G401 (cell line): Measurements from ENCODE around the gene PPP2R2C. TPM values are rescaled to one million over a fixed set of nuclear protein-coding genes. Genes with fewer than 3 reads are reported as not detected.

Source experiments
- DNase-seq: peaks from one replicate; pipeline ENCODE4 v3.0.0-alpha.2; 2015; ENCODE audit warnings: low spot score
- in situ Hi-C: cut with HindIII; loops from 2 replicates; pipeline ENCODE4 v1.10.0; 2016; ENCODE audit warnings: low sequenced_read_pairs, mixed read lengths
- total RNA-seq: library from RNA; depleted of rRNA; stranded (reverse); fragments of >200 nt; shearing (Covaris generic); gene quantifications from 2 replicates; pipeline ENCODE4 v1.2.3, GENCODE V29; 2014

The PPP2R2C gene
- total RNA-seq, 1 experiment from 2014 or later, result 3.3 TPM

DNA sequence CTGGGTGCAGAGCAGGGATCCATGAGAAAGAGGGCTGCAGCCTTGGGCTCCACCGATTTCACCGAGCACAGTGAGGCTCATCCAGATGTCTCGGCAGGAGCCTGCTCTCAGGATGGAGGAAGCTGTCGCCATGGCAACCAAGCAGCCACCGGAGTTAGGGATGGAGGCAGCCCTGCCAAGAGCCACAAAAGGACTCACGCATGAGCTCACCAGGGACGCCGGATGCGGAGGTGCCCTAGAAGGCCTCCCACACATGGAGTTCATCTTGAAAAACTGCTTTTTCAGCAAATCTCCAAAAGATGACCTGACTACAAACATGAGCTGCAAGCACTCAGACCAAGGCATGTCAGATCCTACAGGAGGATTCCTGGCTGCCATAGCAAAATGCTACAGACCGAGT, 112.0 kb downstream of the PPP2R2C start:
- peak; percentile 91 for DNase-seq
- in situ Hi-C loops, result no loop called here

DNA sequence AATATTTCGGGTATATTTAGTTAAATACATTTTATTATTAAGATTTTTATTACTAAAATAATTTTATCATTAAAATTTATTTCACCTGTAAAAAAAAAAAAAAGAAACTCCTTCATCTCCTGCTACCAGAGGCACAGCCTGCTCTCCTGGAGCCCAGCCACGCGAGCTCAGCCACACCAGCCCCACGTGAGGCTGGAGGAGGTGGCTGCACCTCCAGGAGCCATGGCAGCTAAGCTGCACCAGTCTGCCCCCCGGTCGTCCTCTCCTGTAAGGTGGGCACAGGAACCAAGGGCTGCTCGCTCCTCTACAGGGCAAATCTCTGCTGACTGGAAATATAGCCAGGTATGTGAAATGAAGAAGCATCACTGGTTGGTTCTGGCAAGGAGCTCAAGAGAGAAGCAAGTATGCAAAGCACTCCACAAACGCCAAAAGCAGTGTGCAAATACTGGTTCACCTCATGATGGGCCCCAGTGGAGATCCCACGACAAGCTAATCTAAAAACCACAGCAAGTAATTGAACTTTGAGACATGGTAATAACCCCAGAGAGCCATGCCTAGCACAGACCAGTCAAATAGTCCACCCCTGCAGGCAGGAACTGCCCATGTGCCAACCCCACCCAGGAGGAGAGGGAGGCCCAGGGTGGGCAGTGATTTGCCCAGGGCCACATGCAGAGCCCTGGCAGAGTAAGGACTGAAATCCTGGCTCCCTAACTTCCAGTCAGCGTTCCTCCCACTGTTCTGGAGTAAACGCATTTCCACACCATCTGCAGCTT, 112.7 kb downstream of the PPP2R2C start:
- in situ Hi-C loops, result no loop called here
- DNase-seq, result peak; percentile 56

DNA sequence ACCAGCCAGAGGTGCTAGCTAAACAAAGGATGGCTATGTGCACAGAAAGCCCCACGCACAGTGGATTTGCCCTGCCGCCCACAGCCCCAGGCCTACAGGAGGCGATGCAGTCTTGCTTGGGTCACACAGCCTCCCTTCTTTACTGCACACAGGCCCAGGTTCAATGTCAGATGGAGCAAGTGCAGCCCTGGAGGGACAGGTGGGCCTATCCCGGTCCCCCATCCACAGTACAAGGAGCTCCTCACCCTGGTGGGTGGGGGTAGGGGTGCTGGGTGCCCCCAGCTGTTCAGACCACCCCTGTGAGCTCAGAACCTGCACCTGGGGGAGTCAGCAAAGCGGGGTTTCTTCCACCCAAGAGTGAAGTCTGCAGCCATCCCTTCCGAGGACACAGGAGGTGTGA, 114.9 kb downstream of the PPP2R2C start:
- in situ Hi-C loops, result no loop called here
- DNase-seq, result no peak

DNA sequence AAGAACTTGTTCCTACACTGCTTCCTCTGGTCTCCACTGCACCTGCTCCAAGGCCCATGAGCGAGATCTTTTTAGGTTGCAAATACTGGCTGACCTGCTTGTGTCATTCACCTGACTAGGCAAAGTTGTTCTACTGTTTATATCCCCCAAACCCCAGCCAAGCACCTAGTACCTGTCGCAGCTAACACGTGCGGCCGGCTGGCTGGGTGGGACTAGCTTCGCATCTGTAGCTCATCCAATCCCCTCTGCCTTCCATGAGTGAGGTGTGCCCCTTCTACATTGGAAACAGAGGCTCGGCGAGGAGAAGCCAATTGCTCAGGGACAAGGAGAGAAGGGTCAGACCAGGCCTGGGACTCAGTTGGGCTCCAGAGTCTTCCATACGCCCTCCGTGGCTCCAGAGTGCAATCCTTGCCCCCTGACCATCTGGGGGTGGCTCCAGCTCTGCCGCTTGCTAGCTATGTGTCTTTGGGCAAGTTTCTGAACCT, 116.3 kb downstream of the PPP2R2C start:
- DNase-seq, result no peak
- in situ Hi-C loops, result no loop called here

DNA sequence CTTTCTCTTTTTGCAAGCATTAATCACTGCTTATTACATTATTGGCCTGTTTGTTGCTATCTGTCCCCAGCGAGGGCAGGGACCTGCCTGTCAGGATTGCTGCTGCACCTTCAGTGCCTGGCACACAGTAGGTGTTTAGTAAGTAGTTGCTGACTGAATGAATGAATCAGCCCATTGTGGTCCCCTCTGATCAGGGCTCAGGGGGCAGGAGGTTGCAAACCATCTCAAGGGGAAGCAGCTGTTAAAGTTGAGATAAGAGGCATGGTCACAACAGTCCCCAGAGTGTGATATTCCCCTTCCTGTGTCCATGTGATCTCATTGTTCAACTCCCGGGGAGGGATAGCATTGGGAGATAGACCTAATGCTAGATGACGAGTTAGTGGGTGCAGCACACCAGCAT, 117.4 kb downstream of the PPP2R2C start:
- no peak for DNase-seq
- in situ Hi-C loops, result no loop called here

DNA sequence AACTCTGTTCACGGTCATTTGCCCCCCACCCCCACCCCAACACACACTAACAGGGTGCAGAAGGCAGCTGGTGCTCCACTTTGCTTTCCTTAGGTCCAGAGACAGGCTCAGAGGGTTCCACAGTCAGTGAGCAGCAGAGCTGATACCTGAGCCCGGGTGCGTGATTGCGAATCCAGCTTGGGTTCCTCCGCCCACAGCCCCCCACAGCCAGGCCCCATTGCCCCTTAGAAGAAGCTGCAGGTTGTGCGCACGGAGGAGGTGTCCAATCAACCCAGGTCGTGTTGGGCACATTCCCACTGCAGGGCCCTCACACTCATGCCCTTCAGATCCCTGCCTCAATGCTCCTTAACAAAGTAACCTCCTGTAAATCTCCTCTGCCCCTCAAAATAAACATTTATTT, 117.8 kb downstream of the PPP2R2C start:
- no peak for DNase-seq
- in situ Hi-C loops, result no loop called here

DNA sequence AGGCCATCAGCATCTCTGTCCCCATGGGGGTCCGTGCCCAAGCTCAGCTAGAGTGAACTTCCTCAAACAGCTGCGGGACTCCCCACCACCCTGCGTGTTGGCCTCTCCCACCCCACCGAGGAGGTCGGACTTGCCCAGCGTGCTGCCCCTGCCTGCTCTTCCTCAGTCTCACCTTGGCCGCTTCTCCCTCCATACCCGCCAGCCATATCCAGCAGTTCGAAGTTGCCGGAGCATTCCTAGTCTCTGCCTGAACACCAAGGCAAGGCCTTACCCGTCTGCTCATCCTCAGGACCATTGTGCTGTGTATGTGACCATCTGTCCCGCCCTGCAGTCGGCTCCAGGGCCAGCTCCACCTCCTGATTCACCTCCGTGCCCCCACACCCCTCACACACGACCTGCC, 118.3 kb downstream of the PPP2R2C start:
- DNase-seq, result no peak
- in situ Hi-C loops, result no loop called here

DNA sequence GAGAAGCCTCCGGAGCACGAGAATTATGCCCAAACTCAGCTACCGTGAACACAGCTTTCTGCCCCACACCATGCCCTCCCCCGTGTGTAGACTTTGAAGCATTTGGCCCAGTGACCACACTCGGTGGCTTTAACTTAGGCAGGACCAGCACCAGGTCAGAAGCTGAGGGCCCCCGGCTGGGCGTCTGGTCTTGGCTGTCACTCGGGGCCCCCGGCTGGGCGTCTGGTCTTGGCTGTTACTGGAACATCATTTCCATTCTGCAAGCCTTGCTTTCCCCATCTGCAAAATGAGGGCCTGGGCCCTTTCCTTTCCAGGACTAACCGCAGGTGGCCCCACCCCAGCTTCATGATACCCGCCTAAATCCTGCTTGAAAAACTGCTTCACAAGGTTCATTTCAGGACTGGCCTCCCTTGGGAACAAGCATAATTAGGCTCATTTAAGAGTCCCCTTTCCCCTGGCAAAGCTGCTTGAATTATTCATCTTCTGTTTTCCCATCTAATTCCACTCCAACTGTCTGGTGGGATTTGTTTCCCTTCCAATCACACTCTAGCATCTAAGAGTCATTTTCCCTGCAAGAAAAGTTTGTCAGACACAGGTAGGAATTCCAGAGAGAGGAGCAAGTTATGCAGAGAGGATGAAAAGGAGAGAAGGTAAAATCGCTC, 120.3 kb downstream of the PPP2R2C start:
- in situ Hi-C loops, result no loop called here
- no peak for DNase-seq

DNA sequence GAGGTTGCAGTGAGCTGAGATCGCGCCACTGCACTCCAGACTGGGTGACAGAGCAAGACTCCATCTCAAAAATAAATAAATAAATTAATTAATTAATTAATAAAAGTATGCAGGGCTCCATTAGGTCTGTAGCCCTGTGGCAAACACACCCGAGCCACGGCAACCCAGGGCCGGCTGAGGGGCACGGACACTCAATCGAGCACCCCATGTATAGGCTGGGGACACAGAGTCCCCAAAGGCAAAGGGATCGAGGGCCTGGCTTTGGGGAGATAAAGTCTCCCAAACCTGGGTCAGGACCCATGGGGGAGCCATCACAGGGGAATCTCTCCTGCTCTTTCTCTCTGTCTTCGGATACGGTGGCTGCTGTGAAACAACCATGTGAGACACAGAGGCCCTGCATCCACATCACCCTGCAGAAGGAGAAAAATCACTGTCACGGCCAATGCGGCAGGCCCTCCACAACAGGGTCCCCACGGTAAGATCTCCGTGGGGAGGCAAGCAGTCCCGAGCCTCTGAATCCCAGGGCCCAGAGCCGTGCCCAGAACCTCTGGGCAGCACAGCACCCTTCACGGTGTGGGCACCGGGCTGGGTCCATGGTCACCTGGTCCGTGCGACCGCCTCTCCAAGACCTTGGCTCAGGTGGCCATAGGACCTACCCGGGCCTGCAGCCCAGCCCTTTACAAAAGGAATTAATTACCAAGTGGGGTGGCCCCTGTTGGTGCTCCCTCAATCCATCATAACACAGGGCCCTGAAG, 121.0 kb downstream of the PPP2R2C start:
- DNase-seq, result no peak
- in situ Hi-C loops, result no loop called here

DNA sequence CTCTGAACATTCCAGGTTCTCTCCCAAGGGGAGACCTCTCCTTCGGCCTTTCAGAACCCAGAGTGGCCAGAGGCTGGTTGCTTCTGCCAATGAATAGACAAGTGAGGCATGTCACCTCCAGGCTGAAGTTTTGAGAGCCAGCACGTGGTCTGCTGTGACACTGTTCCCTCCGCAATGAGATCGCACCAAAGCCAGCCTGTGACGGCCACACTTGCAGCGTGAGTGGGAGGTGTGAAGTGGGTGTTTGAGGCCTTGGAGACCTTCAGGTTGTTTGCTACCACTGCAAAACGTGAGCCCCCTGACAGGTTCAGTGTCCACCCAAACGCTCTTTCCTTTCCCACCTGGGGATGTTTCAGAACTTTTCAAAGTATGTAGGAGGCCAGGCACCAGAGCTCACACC, 121.8 kb downstream of the PPP2R2C start:
- in situ Hi-C loops, result no loop called here
- no peak for DNase-seq

DNA sequence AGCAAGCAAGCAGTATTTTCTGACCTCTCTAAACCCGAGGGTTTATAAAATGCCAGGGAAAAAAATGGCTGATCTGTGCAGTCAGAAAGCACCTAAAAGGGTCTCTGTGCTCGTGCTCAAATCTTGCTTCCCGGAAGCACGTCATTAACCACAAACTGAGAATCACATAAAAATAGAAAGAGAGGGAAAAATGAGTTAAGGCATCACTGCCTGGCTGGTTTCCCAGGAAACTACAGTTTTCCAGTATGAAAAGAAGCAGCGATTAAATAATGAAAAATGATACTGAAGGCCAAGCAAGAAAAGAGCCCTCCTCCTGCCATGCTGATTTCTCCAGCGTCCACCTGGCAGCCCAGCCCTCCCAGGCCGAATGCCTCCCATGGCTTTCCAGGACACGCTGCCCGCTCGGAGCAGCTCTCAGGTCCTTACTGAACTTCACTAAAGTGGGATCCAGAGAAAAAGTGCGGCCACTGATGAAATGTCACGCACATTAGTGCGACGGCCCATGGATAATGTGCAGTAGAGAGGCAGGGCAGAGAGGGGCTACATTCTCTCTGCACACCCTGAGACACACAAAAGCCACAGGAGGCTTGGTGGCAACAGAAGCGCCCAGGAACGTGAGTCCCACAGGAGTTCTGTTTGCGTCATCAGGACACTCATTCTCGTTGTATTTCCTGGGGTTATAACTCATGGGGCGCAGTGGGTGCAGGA, 122.4 kb downstream of the PPP2R2C start:
- in situ Hi-C loops, result no loop called here
- no peak for DNase-seq

DNA sequence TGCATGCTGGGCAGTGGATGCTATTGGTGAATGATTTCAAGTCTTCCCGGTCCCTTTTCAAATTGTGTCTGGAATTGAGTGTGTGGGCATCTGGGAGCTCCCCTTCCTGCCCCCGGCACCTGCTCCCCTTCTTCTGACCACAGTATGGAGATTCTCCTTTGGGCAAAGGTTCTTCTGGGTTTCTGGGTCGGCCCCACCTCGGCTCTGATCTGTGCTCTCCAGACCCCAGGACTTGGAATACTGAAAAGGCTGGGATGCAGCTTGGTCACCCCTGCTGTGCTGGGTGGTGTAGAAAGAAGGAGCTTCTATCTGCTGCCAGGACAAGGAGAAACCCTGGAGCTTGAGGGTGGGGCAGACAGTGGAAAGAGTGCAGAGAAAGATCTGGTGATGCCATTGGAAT, 124.0 kb downstream of the PPP2R2C start:
- DNase-seq, result no peak
- in situ Hi-C loops, result no loop called here

DNA sequence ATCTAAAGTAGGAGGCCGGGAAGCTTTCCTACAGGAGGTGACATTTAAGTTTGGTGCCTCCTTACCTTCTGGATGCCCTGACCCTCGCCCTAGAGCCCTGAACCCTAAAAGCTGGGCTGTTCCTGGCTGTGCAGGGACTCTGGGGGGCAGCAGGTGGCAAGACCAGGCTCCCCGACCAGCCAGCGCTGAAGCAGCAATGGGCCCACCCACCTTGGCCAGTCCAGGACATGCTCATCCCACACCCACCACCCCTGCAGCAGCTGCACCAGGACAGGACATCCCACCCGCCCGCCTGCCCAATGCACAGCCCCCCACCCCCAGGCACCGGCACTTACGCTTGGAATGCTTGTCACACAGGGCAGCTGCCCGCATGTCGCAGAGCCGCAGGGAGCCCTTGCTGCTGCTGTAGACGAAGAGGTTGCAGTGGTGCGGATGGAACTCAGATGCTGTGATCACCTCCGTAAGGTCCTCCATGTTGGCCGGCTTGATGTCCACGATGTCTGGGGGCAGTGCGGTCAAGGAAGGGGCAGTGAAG, 124.8 kb downstream of the PPP2R2C start:
- in situ Hi-C loops, result no loop called here
- DNase-seq, result no peak

DNA sequence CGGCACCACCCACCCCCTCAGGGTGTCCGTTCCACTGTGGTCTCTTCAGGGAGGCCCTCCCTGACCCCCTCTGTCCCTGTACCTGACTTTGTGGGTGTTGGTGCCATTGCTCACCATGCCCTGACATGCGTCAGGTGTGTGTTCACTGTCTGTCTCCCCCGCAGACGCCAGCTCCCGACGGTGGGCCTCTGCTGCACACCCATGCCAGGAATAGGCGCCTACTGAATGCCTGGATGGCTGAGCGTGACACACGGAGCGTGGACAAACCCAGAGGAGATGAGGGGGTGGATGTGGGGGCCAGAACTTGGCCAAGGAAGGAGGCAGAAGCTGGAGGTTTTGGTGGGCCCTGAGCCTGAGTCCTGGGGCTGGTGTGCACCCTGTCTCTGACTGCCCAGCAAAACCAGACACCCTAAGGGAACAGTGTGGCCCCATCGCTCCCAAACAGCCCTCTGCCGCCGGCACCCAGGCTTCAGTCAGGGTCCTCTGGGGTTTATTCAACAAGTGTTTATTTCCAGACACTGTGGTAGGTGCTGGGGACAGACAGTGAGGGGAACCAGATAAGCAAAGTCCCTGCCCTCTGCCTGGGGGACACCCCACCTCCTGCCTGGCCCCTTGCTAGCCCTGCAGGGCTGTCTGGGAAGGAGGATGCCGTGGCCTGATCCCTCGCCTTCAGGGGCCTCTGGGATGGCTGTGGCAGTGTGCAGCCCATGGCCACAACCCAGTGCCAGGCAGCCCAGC, 125.9 kb downstream of the PPP2R2C start:
- in situ Hi-C loops, result no loop called here
- no peak for DNase-seq

DNA sequence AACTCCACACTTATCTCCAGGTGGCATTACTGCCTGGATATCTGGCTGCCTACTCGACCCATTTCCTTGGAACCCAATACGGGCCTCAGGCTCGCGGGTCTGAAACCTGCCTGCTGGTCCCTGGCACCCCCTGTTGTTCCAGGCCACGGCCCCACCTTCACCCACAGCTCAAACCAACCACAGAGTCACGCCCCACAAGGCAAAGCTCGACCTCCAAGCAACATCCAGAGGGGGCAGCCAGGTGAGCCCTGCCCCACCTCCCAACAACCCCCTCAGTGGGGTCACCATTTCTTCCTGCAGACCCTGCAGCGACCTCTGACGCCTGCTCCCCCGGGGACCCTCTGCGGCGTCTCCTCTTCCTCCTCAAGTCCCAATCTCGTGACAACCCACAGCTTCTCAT, 126.5 kb downstream of the PPP2R2C start:
- in situ Hi-C loops, result no loop called here

DNA sequence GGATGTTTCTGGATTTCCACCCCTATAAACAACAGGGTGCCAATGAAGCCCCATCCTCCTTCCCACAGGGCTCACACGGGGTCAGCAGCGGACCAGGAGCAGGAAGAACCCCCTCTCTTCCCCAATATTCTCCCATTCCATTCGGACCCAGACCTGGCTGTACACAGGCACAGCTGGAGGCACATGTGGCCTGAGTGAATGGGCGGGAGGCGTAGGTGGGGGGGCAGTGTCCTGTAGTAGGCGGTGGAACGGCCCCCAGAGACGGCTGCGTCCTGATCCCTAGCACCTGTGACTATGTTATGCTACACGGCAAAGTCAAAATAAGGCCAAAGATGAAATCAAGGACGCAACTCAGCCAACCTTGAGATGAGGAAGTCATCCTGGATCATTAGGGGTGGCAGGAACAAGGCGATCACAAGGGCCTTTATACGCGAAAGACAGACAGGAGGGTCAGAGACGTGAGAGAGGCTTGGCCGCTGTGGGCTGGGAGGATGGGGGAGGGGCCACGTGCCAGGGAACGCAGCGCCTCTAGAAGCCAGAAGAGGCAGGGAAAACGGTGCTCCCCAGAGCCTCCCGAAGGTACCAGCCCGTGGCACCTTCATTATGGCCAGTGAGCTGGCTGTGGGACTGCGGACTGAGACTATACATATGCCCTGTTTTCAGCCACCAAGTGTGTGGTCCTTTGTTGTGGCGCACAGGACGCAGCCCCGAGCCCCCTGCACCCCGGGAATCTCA, 127.2 kb downstream of the PPP2R2C start:
- in situ Hi-C loops, result no loop called here
- DNase-seq, result no peak

More for the DNA sequence above, 126.5 kb downstream of the PPP2R2C start:
- no peak for DNase-seq

DNA sequence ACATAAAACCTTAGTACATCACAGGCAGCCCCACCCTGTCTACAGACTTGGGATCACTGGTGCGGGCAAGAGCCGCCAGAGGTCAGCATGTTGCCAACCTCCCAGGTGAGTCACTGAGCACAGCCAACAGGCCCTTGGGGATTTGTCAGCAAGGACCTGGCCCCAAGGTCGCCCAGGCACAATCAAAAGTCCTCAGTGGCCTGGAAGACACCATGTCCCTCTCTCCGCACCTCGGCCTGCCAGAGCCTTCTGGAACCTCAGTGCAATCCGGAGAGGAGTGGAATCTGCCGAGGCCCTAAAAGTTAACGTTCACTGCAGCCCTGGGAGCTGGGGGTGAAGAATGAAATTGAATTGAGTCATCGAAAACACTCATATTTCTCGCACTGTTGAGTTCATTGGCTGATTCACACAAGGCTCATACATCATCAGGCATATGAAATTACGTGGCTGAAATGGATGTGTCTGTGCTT, 128.4 kb downstream of the PPP2R2C start:
- in situ Hi-C loops, result no loop called here

More for the DNA sequence above, 128.4 kb downstream of the PPP2R2C start:
- DNase-seq, result peak; percentile 35
